PFSK-1 (cell line): Measurements from ENCODE around the gene C11orf16.

ENCODE experiments used
- FOXP2 ChIP-seq: optimal IDR thresholded peaks from 2 replicates; pipeline ENCODE3; 2011; ENCODE audit warnings: borderline replicate concordance, control low read depth, inconsistent platforms; ENCODE audit not compliant: insufficient read depth; ENCODE audit errors: extremely low read length, extremely low read depth
- POLR2AphosphoS5 ChIP-seq: IDR thresholded peaks from 2 replicates; pipeline ENCODE4 v1.6.1; 2012; ENCODE audit warnings: low read depth, mild to moderate bottlenecking, control low read depth, low read length, moderate library complexity
- REST ChIP-seq, 2 experiments: IDR thresholded peaks; 2 replicates each; pipeline versions ENCODE4 v1.6.1 to v1.8.0; 2011 to 2012; ENCODE audit warnings: low read depth in 2 of 2, low read length in 2 of 2, control low read depth in 1 of 2, inconsistent platforms in 1 of 2, mild to moderate bottlenecking in 1 of 2, moderate library complexity in 1 of 2; ENCODE audit not compliant: insufficient read depth in 1 of 2
- SIN3A ChIP-seq: IDR thresholded peaks from 2 replicates; pipeline ENCODE4 v1.6.1; 2012; ENCODE audit warnings: mild to moderate bottlenecking, low read length, moderate library complexity, borderline replicate concordance; ENCODE audit not compliant: insufficient read depth
- TAF1 ChIP-seq: IDR thresholded peaks from 2 replicates; pipeline ENCODE4 v1.6.1; 2012; ENCODE audit warnings: low read length, control low read depth, borderline replicate concordance; ENCODE audit not compliant: insufficient read depth

C11orf16 gene

DNA sequence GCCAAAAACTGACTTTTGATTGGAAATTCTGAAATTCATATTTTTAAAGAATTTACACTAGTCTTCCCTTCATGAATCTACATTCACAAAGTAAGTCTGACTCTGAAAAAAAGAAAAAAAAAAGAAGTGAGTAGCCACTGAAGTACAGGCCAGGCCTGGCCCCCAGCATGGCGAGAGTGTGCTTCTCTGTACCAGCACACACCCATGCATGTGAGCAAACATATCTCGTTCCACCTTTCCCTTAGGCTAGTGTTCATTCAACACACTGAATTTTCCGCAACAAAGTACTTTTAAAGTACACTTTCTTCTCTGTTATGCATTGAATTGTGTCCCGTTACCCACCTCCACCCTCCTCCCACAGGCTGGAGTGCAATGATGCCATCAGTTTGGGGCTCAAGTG, 4.5 kb downstream of the C11orf16 start:
- TF ChIP-seq SIN3A: no peak
- TF ChIP-seq TAF1: no peak
- TF ChIP-seq REST (IDR thresholded peaks at IDR 0.05; ENCODE audit: insufficient read depth in 1 of 2, low read depth in 2 of 2, low read length in 2 of 2): no peak
- TF ChIP-seq POLR2AphosphoS5: no peak
- no peak for TF ChIP-seq FOXP2

DNA sequence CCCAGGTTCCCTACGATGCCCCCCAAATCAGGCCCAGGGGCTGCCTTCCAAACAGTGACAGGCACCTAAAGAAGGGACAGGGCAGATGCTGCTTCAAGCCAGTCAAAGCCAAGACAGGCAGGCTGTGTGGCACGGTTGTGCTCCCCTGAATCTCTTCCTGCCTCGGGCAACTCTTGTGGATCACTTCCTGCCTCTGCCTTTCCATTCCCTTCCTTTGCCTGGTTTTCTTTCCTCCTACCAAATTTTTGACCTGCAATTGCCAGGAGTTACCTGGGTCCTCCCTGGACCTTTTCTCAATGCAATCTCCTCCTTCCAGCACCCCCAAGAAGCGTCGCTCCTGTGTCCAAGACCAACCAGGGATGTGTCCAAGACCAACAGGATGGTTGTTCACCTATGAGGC, 5.5 kb downstream of the C11orf16 start:
- TF ChIP-seq POLR2AphosphoS5 (no peak), FOXP2 (no peak), REST (IDR thresholded peaks at IDR 0.05; ENCODE audit: insufficient read depth in 1 of 2, low read depth in 2 of 2, low read length in 2 of 2) (no peak), TAF1 (no peak), SIN3A (no peak)

DNA sequence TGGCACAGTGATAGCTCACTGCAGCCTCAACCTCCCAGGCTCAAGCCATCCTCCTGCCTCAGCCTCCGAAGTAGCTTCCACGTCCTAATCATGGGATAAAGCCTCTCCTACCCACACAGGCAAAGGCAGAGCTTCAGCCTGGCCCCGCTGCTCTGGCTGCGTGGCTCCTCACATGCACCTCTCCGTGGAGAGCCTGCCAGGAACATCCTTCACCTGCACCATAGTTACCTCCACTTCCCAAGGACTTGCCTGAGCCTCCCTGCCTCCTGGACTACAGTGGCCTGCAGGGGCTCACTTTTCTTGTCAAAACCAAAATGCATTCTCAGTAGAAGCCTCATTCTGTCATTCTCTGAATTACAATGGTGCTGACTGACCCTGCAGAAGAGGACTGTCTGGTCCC, 6.5 kb downstream of the C11orf16 start:
- TF ChIP-seq POLR2AphosphoS5: no peak
- TF ChIP-seq FOXP2: no peak
- no peak for TF ChIP-seq TAF1

- no peak for TF ChIP-seq POLR2AphosphoS5
- no peak for TF ChIP-seq REST (IDR thresholded peaks at IDR 0.05; ENCODE audit: insufficient read depth in 1 of 2, low read depth in 2 of 2, low read length in 2 of 2)
- TF ChIP-seq TAF1: no peak
- TF ChIP-seq SIN3A: no peak
- no peak for TF ChIP-seq FOXP2
Measured at GRCh38 chr11:8925711-8926110, 7.0 kb downstream of the C11orf16 start.

DNA sequence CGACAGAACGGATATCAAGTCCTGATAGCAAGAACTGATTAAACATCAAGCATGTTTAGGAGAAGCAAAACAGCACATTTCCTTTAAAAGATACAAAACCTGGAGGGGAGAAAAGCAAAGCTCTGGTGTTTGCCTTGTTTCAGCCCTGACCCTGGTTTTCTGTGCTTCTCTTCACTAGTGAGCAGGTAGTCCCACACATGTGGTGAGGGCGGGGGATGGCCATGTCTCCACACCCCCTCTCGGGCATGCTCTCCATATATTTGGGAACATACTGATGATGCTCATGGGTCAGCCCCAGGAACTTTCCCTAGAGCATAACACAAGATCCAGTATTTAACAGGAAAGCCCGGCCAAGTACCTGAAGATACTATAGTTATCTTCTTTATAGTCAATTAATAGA, 10.1 kb downstream of the C11orf16 start:
- TF ChIP-seq SIN3A (no peak), FOXP2 (no peak)

- TF ChIP-seq REST (IDR thresholded peaks at IDR 0.05; ENCODE audit: insufficient read depth in 1 of 2, low read depth in 2 of 2, low read length in 2 of 2) (no peak), POLR2AphosphoS5 (no peak), SIN3A (no peak), FOXP2 (no peak), TAF1 (no peak)
Measured at GRCh38 chr11:8917157-8917825, 15.5 kb downstream of the C11orf16 start.
